GM23248 (cell line): Measurements from ENCODE around the gene RPL10A. TPM values are rescaled to one million over a fixed set of nuclear protein-coding genes. Genes with fewer than 3 reads are reported as not detected.
A peak's percentile ranks its signal among the peaks of the same experiment; 100 is the strongest.

Experiments used
- DNase-seq: peaks from one replicate; pipeline ENCODE4 v3.0.0-alpha.2; 2015
- H2AFZ ChIP-seq: fragments of 200-600 bp; sonication (generic); 2 replicates; pipeline ENCODE4 v1.6.1; 2016; ENCODE audit warnings: antibody characterized with exemption
- H3F3A ChIP-seq: fragments of 200-600 bp; sonication (generic); 2 replicates; pipeline ENCODE4 v1.6.1; 2016; ENCODE audit warnings: mild to moderate bottlenecking, antibody characterized with exemption, mixed run types; ENCODE audit not compliant: insufficient read depth
- H3K27ac ChIP-seq: fragments of 200-600 bp; sonication (generic); 2 replicates; pipeline ENCODE4 v1.5.1; 2016; ENCODE audit warnings: mild to moderate bottlenecking
- H3K27me3 ChIP-seq: fragments of 200-600 bp; sonication (generic); replicated peaks from 2 replicates; pipeline ENCODE4 v1.6.1; 2016; ENCODE audit warnings: mild to moderate bottlenecking; ENCODE audit not compliant: insufficient read depth
- H3K36me3 ChIP-seq: fragments of 200-600 bp; sonication (generic); 2 replicates; pipeline ENCODE4 v1.6.1; 2016; ENCODE audit warnings: low read depth, mild to moderate bottlenecking
- H3K4me1 ChIP-seq: fragments of 200-600 bp; sonication (generic); 2 replicates; pipeline ENCODE4 v1.6.1; 2016; ENCODE audit warnings: mild to moderate bottlenecking; ENCODE audit not compliant: insufficient read depth
- H3K4me2 ChIP-seq: fragments of 200-600 bp; sonication (generic); one replicate; pipeline ENCODE4 v1.6.1; 2016; ENCODE audit warnings: mild to moderate bottlenecking; ENCODE audit not compliant: unreplicated experiment
- H3K4me3 ChIP-seq: fragments of 200-600 bp; sonication (generic); 2 replicates; pipeline ENCODE4 v1.5.1; 2016; ENCODE audit warnings: mild to moderate bottlenecking
- H3K79me2 ChIP-seq: fragments of 200-600 bp; sonication (generic); 2 replicates; pipeline ENCODE4 v1.6.1; 2016; ENCODE audit warnings: mild to moderate bottlenecking; ENCODE audit not compliant: insufficient read depth
- H3K9ac ChIP-seq: fragments of 200-600 bp; sonication (generic); 2 replicates; pipeline ENCODE4 v1.6.1; 2016; ENCODE audit warnings: mild to moderate bottlenecking
- H3K9me2 ChIP-seq: fragments of 200-600 bp; sonication (generic); 2 replicates; pipeline ENCODE4 v1.6.1; 2016; ENCODE audit warnings: mixed run types, mild to moderate bottlenecking, moderate library complexity; ENCODE audit not compliant: insufficient read depth
- H3K9me3 ChIP-seq: fragments of 200-600 bp; sonication (generic); one replicate; pipeline ENCODE4 v1.6.1; 2017; ENCODE audit warnings: low read depth
- H4K20me1 ChIP-seq: fragments of 200-600 bp; sonication (generic); 2 replicates; pipeline ENCODE4 v1.6.0; 2016; ENCODE audit not compliant: insufficient read depth
- EZH2 ChIP-seq: fragments of 200-600 bp; sonication (generic); IDR thresholded peaks from 2 replicates; pipeline ENCODE4 v1.6.1; 2018; ENCODE audit warnings: antibody characterized with exemption, mild to moderate bottlenecking; ENCODE audit not compliant: insufficient read depth, poor library complexity, severe bottlenecking
- EZH2phosphoT487 ChIP-seq: fragments of 200-600 bp; sonication (generic); IDR thresholded peaks from 2 replicates; pipeline ENCODE4 v1.6.1; 2018; ENCODE audit warnings: antibody characterized with exemption, moderate library complexity, mild to moderate bottlenecking, low read depth; ENCODE audit not compliant: insufficient read depth
- WGBS, 2 experiments: methylation state at CpG; one replicate each; pipeline ENCODE4 v1.1.6; 2015 to 2017; ENCODE audit warnings: low lambda C conversion rate in 2 of 2, low coverage in 1 of 2; ENCODE audit errors: missing lambda C conversion rate in 2 of 2; 5-methylcytosine and 5-hydroxymethylcytosine counted together
- in situ Hi-C: fragments of 300-500 bp; cut with MboI; formaldehyde crosslinking; loops from 2 replicates; pipeline ENCODE4 v1.15.0; 2020
- polyA plus RNA-seq: library from polyadenylated mRNA; unstranded; fragments of >200 nt; fragmentation: Nextera tagmentation; extraction: Ambion mirVana; gene quantifications from 2 replicates; pipeline ENCODE4 v1.2.1, GENCODE V29; 2016
- total RNA-seq: library from RNA; depleted of rRNA; stranded (reverse); fragments of >200 nt; shearing (Covaris generic); gene quantifications from 2 replicates; pipeline ENCODE4 v1.2.3, GENCODE V29; 2014

Gene RPL10A
- total and polyA plus RNA-seq, 2 experiments from 2014 or later, result 366 to 915 TPM

DNA sequence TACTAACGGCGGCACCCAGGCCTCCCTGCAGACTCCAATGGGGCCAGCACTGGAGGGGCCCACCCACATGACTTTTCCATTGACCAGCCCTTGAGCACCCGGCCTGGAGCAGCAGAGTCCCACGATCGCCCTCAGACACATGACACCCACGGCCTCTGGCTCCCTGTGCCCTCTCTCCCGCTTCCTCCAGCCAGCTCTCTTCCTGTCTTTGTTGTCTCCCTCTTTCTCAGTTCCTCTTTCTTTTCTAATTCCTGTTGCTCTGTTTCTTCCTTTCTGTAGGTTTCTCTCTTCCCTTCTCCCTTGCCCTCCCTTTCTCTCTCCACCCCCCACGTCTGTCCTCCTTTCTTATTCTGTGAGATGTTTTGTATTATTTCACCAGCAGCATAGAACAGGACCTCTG lies 42.1 kb upstream of the RPL10A start:
- TF ChIP-seq EZH2 (no peak), EZH2phosphoT487 (no peak)
- in situ Hi-C loops, result no loop called here
- Histone ChIP-seq H3K27me3 (no peaks in the 10 kb centered on the region), H3K4me2 (no peak overlapping the region), H3K4me1 (peaks cover 42% of the 10 kb centered on the region), H3K9ac (no peak overlapping the region), H3K27ac (peak overlapping the region; percentile 12; the same call in 1 of the 2 replicates), H3K9me3 (no peaks in the 10 kb centered on the region), H2AFZ (no peak overlapping the region), H3K79me2 (no peaks in the 10 kb centered on the region; the same call in 1 of the 2 replicates), H3K36me3 (peaks cover 11% of the 10 kb centered on the region), H3K9me2 (no peaks in the 10 kb centered on the region), H3K4me3 (no peak overlapping the region), H3F3A (peaks cover 14% of the 10 kb centered on the region), H4K20me1 (no peaks in the 10 kb centered on the region)
- DNase-seq, result no peak
- WGBS, 2 experiments, result 92 to 95% methylated on average over 8 of the region's 8 CpGs

DNA sequence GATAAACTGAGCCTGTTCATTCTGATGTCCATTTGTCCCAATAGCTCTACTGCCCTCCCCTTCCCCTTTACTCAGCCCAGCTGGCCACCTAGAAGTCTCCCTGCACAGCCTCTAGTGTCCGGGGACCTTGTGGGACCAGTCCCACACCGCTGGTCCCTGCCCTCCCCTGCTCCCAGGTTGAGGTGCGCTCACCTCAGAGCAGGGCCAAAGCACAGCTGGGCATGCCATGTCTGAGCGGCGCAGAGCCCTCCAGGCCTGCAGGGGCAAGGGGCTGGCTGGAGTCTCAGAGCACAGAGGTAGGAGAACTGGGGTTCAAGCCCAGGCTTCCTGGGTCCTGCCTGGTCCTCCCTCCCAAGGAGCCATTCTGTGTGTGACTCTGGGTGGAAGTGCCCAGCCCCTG lies 40.8 kb upstream of the RPL10A start:
- no peaks in the 10 kb centered on the region for H3K9me3 ChIP-seq
- WGBS, 2 experiments, result 94 to 98% methylated on average over 5 of the region's 5 CpGs
- peak overlapping the region; percentile 75 for H3K27ac ChIP-seq
- TF ChIP-seq EZH2 (no peak), EZH2phosphoT487 (no peak)
- H2AFZ ChIP-seq, result no peak overlapping the region
- H3K9ac ChIP-seq, result peak overlapping the region; percentile 55
- peaks cover 14% of the 10 kb centered on the region for H3F3A ChIP-seq
- H3K9me2 ChIP-seq, result no peaks in the 10 kb centered on the region
- H3K4me3 ChIP-seq, result no peak overlapping the region
- H3K4me1 ChIP-seq, result peaks cover 42% of the 10 kb centered on the region
- peak overlapping the region; percentile 46 for H3K4me2 ChIP-seq
- no peaks in the 10 kb centered on the region for H4K20me1 ChIP-seq
- no peak for DNase-seq
- no peaks in the 10 kb centered on the region; the same call in 1 of the 2 replicates for H3K79me2 ChIP-seq
- in situ Hi-C loops, result no loop called here
- H3K27me3 ChIP-seq, result no peaks in the 10 kb centered on the region
- H3K36me3 ChIP-seq, result peaks cover 11% of the 10 kb centered on the region

DNA sequence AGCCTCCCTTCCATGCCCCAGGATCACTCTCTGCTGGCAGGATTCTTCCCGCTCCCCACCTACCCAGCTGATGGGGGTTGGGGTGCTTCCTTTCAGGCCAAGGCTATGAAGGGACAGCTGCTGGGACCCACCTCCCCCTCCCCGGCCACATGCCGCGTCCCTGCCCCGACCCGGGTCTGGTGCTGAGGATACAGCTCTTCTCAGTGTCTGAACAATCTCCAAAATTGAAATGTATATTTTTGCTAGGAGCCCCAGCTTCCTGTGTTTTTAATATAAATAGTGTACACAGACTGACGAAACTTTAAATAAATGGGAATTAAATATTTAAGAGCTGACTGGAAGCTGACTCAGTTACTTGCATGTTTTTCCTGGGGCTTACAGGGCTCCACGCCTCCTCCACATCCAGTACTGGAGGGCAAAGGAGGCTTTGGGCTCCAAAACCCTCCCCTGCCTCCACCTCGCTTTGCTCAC lies 40.3 kb upstream of the RPL10A start:
- peak overlapping the region; percentile 55 for H3K9ac ChIP-seq

DNA sequence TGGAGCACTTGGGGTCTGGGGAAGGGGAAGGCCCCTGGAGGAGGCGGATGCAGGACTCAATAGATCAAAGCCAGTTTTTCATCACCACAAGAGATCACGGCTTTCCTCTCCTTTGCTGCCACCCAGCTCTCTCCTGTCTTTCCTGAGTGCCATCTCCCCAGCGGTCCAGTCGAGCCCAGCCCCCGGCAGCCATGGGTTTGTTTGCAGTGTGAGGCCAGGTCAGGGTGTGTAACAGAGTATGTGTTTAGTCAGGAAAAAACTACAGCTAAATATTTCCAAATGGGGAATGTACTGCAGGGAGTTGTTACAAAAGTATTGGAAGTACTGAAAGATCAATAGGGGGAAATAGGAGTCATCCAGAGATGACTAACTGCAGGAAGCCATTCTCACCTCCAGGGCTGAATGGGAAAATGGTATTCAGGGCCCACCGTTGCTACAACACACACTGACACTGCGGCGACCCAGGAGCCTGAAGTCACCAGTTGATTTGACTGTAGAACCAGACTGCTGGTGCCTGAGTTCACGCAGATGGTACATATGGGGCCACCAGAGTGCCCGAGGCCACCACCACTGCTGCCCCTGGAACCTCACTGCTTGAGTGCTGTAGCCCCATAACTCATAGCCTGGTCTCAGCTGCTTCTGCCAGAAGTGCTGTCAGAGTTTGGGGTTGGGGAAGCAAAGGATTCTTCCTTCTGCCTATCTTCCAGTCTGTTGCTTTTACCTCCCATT lies 39.6 kb upstream of the RPL10A start:
- Histone ChIP-seq H2AFZ (0 out of 2 replicates have a peak overlapping the region, but pooled peaks have one; percentile 5), H3K4me2 (peak overlapping the region; percentile 51), H3K79me2 (no peaks in the 10 kb centered on the region; the same call in 1 of the 2 replicates), H3K9ac (peak overlapping the region; percentile 22; the same call in 1 of the 2 replicates), H3F3A (peaks cover 14% of the 10 kb centered on the region), H3K9me2 (no peaks in the 10 kb centered on the region), H3K36me3 (peaks cover 11% of the 10 kb centered on the region), H3K27ac (peak overlapping the region; percentile 75), H4K20me1 (no peaks in the 10 kb centered on the region), H3K4me3 (no peak overlapping the region), H3K27me3 (no peaks in the 10 kb centered on the region), H3K9me3 (no peaks in the 10 kb centered on the region), H3K4me1 (peaks cover 42% of the 10 kb centered on the region)
- DNase-seq, result peak; percentile 19
- TF ChIP-seq EZH2, result no peak
- TF ChIP-seq EZH2phosphoT487, result no peak
- in situ Hi-C loops, result no loop called here
- WGBS, 2 experiments, result 83 to 85% methylated on average over 10 of the region's 10 CpGs

More for the DNA sequence above, 40.3 kb upstream of the RPL10A start:
- 9 to 21% methylated on average over 3 to 9 of the region's 9 CpGs for WGBS, 2 experiments
- in situ Hi-C loops, result no loop called here
- peaks cover 11% of the 10 kb centered on the region for H3K36me3 ChIP-seq
- H3K9me2 ChIP-seq, result no peaks in the 10 kb centered on the region
- peaks cover 42% of the 10 kb centered on the region for H3K4me1 ChIP-seq
- no peaks in the 10 kb centered on the region for H4K20me1 ChIP-seq
- 0 out of 2 replicates have a peak overlapping the region, but pooled peaks have one; percentile 5 for H2AFZ ChIP-seq
- peak overlapping the region; percentile 51 for H3K4me2 ChIP-seq
- H3K4me3 ChIP-seq, result no peak overlapping the region
- no peaks in the 10 kb centered on the region for H3K27me3 ChIP-seq
- no peaks in the 10 kb centered on the region for H3K9me3 ChIP-seq
- no peak for TF ChIP-seq EZH2phosphoT487
- TF ChIP-seq EZH2, result no peak
- H3F3A ChIP-seq, result peaks cover 14% of the 10 kb centered on the region
- H3K27ac ChIP-seq, result peak overlapping the region; percentile 75
- DNase-seq, result peak; percentile 88
- H3K79me2 ChIP-seq, result no peaks in the 10 kb centered on the region; the same call in 1 of the 2 replicates
